IPS-18a (cell line): Measurements from ENCODE around the gene XXYLT1.
"Not testable (repeated sequence)": the region's sequence is repeated elsewhere in the genome, so short reads cannot be mapped to it uniquely, and the experiment has no call there.

Experiments used
- H3K27ac ChIP-seq: one replicate; pipeline ENCODE4 v1.5.1; 2013; ENCODE audit warnings: low read length
- H3K27me3 ChIP-seq: one replicate; pipeline ENCODE4 v1.6.1; 2013; ENCODE audit warnings: mild to moderate bottlenecking, low read length; ENCODE audit not compliant: control insufficient read depth, insufficient read depth
- H3K36me3 ChIP-seq: one replicate; pipeline ENCODE4 v1.6.1; 2013; ENCODE audit warnings: low read depth, low read length; ENCODE audit not compliant: control insufficient read depth
- H3K4me1 ChIP-seq: one replicate; pipeline ENCODE4 v1.6.1; 2013; ENCODE audit warnings: low read depth, low read length; ENCODE audit not compliant: control insufficient read depth
- H3K4me3 ChIP-seq: one replicate; pipeline ENCODE4 v1.5.1; 2013; ENCODE audit warnings: low read length
- H3K9ac ChIP-seq: one replicate; pipeline ENCODE4 v1.6.1; 2013; ENCODE audit warnings: mild to moderate bottlenecking, low read length, moderate library complexity
- H3K9me3 ChIP-seq: one replicate; pipeline ENCODE4 v1.6.1; 2013; ENCODE audit warnings: low read depth, low read length; ENCODE audit not compliant: control insufficient read depth

The XXYLT1 gene

GRCh38 chr3:195270817-195271409 is at the start of gene XXYLT1:
Gene XXYLT1, minus strand, starts transcription at chr3:195271159. Its CDS starts 101 bp downstream, at chr3:195271058.
- Histone ChIP-seq H3K36me3 (peaks cover 5% of the 10 kb centered on the region), H3K27ac (peak within 1 kb of the TSS; percentile 82)

GRCh38 chr3:195319060-195319459 is 48.1 kb upstream of the XXYLT1 start:
- Histone ChIP-seq H3K36me3 (peaks cover 8% of the 10 kb centered on the region), H3K9me3 (peaks cover 18% of the 10 kb centered on the region), H3K27ac (no peak overlapping the region)

More at GRCh38 chr3:195270817-195271409, at the start of gene XXYLT1:
- Histone ChIP-seq H3K9me3 (no peaks in the 10 kb centered on the region), H3K9ac (peak within 1 kb of the TSS; percentile 71), H3K4me1 (peaks cover 14% of the 10 kb centered on the region), H3K27me3 (no peaks in the 10 kb centered on the region), H3K4me3 (peak within 1 kb of the TSS; percentile 86)

GRCh38 chr3:195312714-195313113 is 41.8 kb upstream of the XXYLT1 start:
- no peaks in the 10 kb centered on the region for H3K27me3 ChIP-seq
- H3K36me3 ChIP-seq, result no peaks in the 10 kb centered on the region
- no peak overlapping the region for H3K4me3 ChIP-seq
- H3K9me3 ChIP-seq, result no peaks in the 10 kb centered on the region
- H3K27ac ChIP-seq, result no peak overlapping the region
- no peaks in the 10 kb centered on the region for H3K4me1 ChIP-seq
- H3K9ac ChIP-seq, result no peak overlapping the region

More at GRCh38 chr3:195319060-195319459, 48.1 kb upstream of the XXYLT1 start:
- Histone ChIP-seq H3K27me3 (no peaks in the 10 kb centered on the region), H3K4me1 (no peaks in the 10 kb centered on the region), H3K4me3 (no peak overlapping the region), H3K9ac (no peak overlapping the region)

- no peaks in the 10 kb centered on the region for H3K36me3 ChIP-seq
- H3K27me3 ChIP-seq, result no peaks in the 10 kb centered on the region
- no peak overlapping the region for H3K9ac ChIP-seq
- no peak overlapping the region for H3K27ac ChIP-seq
- no peaks in the 10 kb centered on the region for H3K4me1 ChIP-seq
- H3K9me3 ChIP-seq, result no peaks in the 10 kb centered on the region
- no peak overlapping the region for H3K4me3 ChIP-seq
Measured at GRCh38 chr3:195307711-195308110, 36.8 kb upstream of the XXYLT1 start.

GRCh38 chr3:195306369-195306768 is 35.4 kb upstream of the XXYLT1 start:
- H3K36me3 ChIP-seq, result peaks cover 3% of the 10 kb centered on the region
- H3K27me3 ChIP-seq, result no peaks in the 10 kb centered on the region
- H3K27ac ChIP-seq, result no peak overlapping the region
- no peaks in the 10 kb centered on the region for H3K9me3 ChIP-seq
- no peak overlapping the region for H3K4me3 ChIP-seq
- H3K4me1 ChIP-seq, result no peaks in the 10 kb centered on the region
- H3K9ac ChIP-seq, result no peak overlapping the region

GRCh38 chr3:195302431-195302830 is 31.5 kb upstream of the XXYLT1 start:
- H3K9ac ChIP-seq, result no peak overlapping the region
- H3K27me3 ChIP-seq, result no peaks in the 10 kb centered on the region
- no peak overlapping the region for H3K4me3 ChIP-seq
- no peak overlapping the region for H3K27ac ChIP-seq
- H3K9me3 ChIP-seq, result no peaks in the 10 kb centered on the region
- H3K36me3 ChIP-seq, result peaks cover 3% of the 10 kb centered on the region
- no peaks in the 10 kb centered on the region for H3K4me1 ChIP-seq

- no peak overlapping the region for H3K27ac ChIP-seq
- H3K27me3 ChIP-seq, result no peaks in the 10 kb centered on the region
- H3K9me3 ChIP-seq, result no peaks in the 10 kb centered on the region
- H3K4me1 ChIP-seq, result no peaks in the 10 kb centered on the region
- H3K36me3 ChIP-seq, result peaks cover 6% of the 10 kb centered on the region
- H3K4me3 ChIP-seq, result no peak overlapping the region
- no peak overlapping the region for H3K9ac ChIP-seq
Measured at GRCh38 chr3:195297446-195297845, 26.5 kb upstream of the XXYLT1 start.

- Histone ChIP-seq H3K9me3 (no peaks in the 10 kb centered on the region), H3K27me3 (no peaks in the 10 kb centered on the region), H3K4me1 (no peaks in the 10 kb centered on the region), H3K36me3 (peaks cover 10% of the 10 kb centered on the region), H3K9ac (no peak overlapping the region), H3K27ac (no peak overlapping the region), H3K4me3 (no peak overlapping the region)
Measured at GRCh38 chr3:195296662-195297061, 25.7 kb upstream of the XXYLT1 start.

- Histone ChIP-seq H3K27ac (no peak overlapping the region), H3K4me3 (no peak overlapping the region), H3K36me3 (peaks cover 14% of the 10 kb centered on the region), H3K9ac (no peak overlapping the region), H3K4me1 (no peaks in the 10 kb centered on the region), H3K27me3 (no peaks in the 10 kb centered on the region), H3K9me3 (no peaks in the 10 kb centered on the region)
Measured at GRCh38 chr3:195291121-195291520, 20.2 kb upstream of the XXYLT1 start.

- H3K36me3 ChIP-seq, result peaks cover 16% of the 10 kb centered on the region
- not testable (repeated sequence) for H3K9ac ChIP-seq, H3K4me1 ChIP-seq, H3K9me3 ChIP-seq, H3K27ac ChIP-seq, H3K4me3 ChIP-seq, H3K27me3 ChIP-seq
Measured at GRCh38 chr3:195290643-195291042, 19.7 kb upstream of the XXYLT1 start.

- Histone ChIP-seq H3K27ac (no peak overlapping the region), H3K4me3 (no peak overlapping the region), H3K4me1 (no peaks in the 10 kb centered on the region), H3K9ac (no peak overlapping the region), H3K36me3 (peaks cover 16% of the 10 kb centered on the region), H3K9me3 (no peaks in the 10 kb centered on the region), H3K27me3 (no peaks in the 10 kb centered on the region)
Measured at GRCh38 chr3:195286115-195286872, 15.3 kb upstream of the XXYLT1 start.

- Histone ChIP-seq H3K4me3 (no peak overlapping the region), H3K9ac (no peak overlapping the region), H3K27me3 (no peaks in the 10 kb centered on the region), H3K4me1 (no peaks in the 10 kb centered on the region), H3K27ac (no peak overlapping the region), H3K9me3 (no peaks in the 10 kb centered on the region), H3K36me3 (peaks cover 16% of the 10 kb centered on the region)
Measured at GRCh38 chr3:195285372-195285771, 14.4 kb upstream of the XXYLT1 start.
